HCT116 (cell line): Measurements from ENCODE around the gene EPHA6.

ENCODE experiments used
- POLR2A ChIP-seq: IDR thresholded peaks from 2 replicates; pipeline ENCODE4 v1.7.0; 2011; ENCODE audit warnings: borderline replicate concordance; ENCODE audit not compliant: insufficient read depth, insufficient read length; ENCODE audit errors: extremely low read depth
- SRF ChIP-seq: IDR thresholded peaks from 2 replicates; pipeline ENCODE4 v1.6.1; 2012; ENCODE audit warnings: low read depth

- TF ChIP-seq POLR2A (no peak), SRF (no peak)
Observed at GRCh38 chr3:97347780-97348179, 533.4 kb downstream of the EPHA6 start.
